HG02642 (cell line): Measurements from ENCODE around the gene BTG2.

Experiments
- ATAC-seq: cut with Tn5 transposase; IDR thresholded peaks from one replicate; pipeline ENCODE4 v1.9.1; 2021; ENCODE audit warnings: mild to moderate bottlenecking; ENCODE audit not compliant: unreplicated experiment, poor library complexity

Gene BTG2

GRCh38 chr1:203275656-203276272, 29.6 kb upstream of the BTG2 start:
- no peak for ATAC-seq

GRCh38 chr1:203276408-203276807, 28.9 kb upstream of the BTG2 start:
- ATAC-seq: no peak

- ATAC-seq: no peak
Observed at GRCh38 chr1:203276916-203277545, 28.3 kb upstream of the BTG2 start.

- ATAC-seq: no peak
Observed at GRCh38 chr1:203278082-203278884, 27.0 kb upstream of the BTG2 start.

- ATAC-seq: no peak
Observed at GRCh38 chr1:203278885-203279406, 26.4 kb upstream of the BTG2 start.

GRCh38 chr1:203280061-203280460, 25.3 kb upstream of the BTG2 start:
- ATAC-seq: no peak

- no peak for ATAC-seq
Observed at GRCh38 chr1:203281033-203281432, 24.3 kb upstream of the BTG2 start.

GRCh38 chr1:203281851-203282661, 23.3 kb upstream of the BTG2 start:
- ATAC-seq: no peak

- peak; percentile 25 for ATAC-seq
Observed at GRCh38 chr1:203282720-203283542, 22.4 kb upstream of the BTG2 start.

GRCh38 chr1:203283597-203283996, 21.7 kb upstream of the BTG2 start:
- no peak for ATAC-seq

- no peak for ATAC-seq
Observed at GRCh38 chr1:203284411-203285123, 20.8 kb upstream of the BTG2 start.

GRCh38 chr1:203286161-203286984, 18.9 kb upstream of the BTG2 start:
- no peak for ATAC-seq

GRCh38 chr1:203287109-203287893, 18.0 kb upstream of the BTG2 start:
- ATAC-seq: peak; percentile 54

- ATAC-seq: no peak
Observed at GRCh38 chr1:203287898-203288297, 17.4 kb upstream of the BTG2 start.

- ATAC-seq: no peak
Observed at GRCh38 chr1:203288400-203288799, 16.9 kb upstream of the BTG2 start.

GRCh38 chr1:203289281-203289981, 15.9 kb upstream of the BTG2 start:
- ATAC-seq: peak; percentile 51

- no peak for ATAC-seq
Observed at GRCh38 chr1:203289982-203290260, 15.4 kb upstream of the BTG2 start.
